SK-N-SH (cell line): Measurements from ENCODE around the gene FAM117B. TPM values are rescaled to one million over a fixed set of nuclear protein-coding genes. Genes with fewer than 3 reads are reported as not detected.

Experiments used
- CTCF ChIA-PET: fragments of 300-600, 350-600 bp; formaldehyde crosslinking; extraction: SDS; loops from one replicate; lab custom pipeline; 2021; lab: Yijun Ruan, JAX
- POLR2A ChIA-PET: fragments of 350-600 bp; sonication (Branson Sonifier 250); formaldehyde crosslinking; extraction: SDS; loops from one replicate; lab custom pipeline; 2020; ENCODE audit warnings: antibody characterized with exemption, inconsistent platforms; lab: Yijun Ruan, JAX
- DNase-seq: peaks from one replicate; pipeline ENCODE4 v3.0.0; 2012
- H2AFZ ChIP-seq: fragments of 200-600 bp; sonication (generic); 2 replicates; pipeline ENCODE4 v1.8.1; 2016; ENCODE audit warnings: antibody characterized with exemption, mild to moderate bottlenecking, low read depth
- H3F3A ChIP-seq: fragments of 200-600 bp; sonication (generic); replicated peaks from 2 replicates; pipeline ENCODE3; 2016; ENCODE audit warnings: antibody characterized with exemption, mild to moderate bottlenecking; ENCODE audit not compliant: insufficient read depth
- H3K27ac ChIP-seq, 2 experiments: fragments of 200-500 bp in 1 of 2; fragments of 200-600 bp in 1 of 2; sonication (Bioruptor generic) in 1 of 2; sonication (generic), shearing (Covaris generic) in 1 of 2; 2 replicates each; pipeline versions ENCODE4 v1.5.1 to v1.6.1; 2014 to 2016; ENCODE audit warnings: low read depth in 2 of 2, inconsistent platforms in 1 of 2, low read length in 1 of 2, mild to moderate bottlenecking in 1 of 2, mixed read lengths in 1 of 2
- H3K27me3 ChIP-seq: fragments of 200-600 bp; sonication (generic), shearing (Covaris generic); 2 replicates; pipeline ENCODE4 v1.6.1; 2016; ENCODE audit warnings: mixed run types; ENCODE audit not compliant: insufficient read depth
- H3K36me3 ChIP-seq, 2 experiments: fragments of 200-500 bp in 1 of 2; fragments of 200-600 bp in 1 of 2; sonication (Bioruptor generic) in 1 of 2; sonication (generic) in 1 of 2; replicated peaks in 1 of 2; 2 replicates each; pipeline versions ENCODE3 to v1.5.1; 2014 to 2016; ENCODE audit warnings: low read length in 1 of 2, mild to moderate bottlenecking in 1 of 2; ENCODE audit not compliant: insufficient read depth in 2 of 2, control insufficient read depth in 1 of 2
- H3K4me1 ChIP-seq, 2 experiments: fragments of 200-500 bp in 1 of 2; fragments of 200-600 bp in 1 of 2; sonication (Bioruptor generic) in 1 of 2; sonication (generic), shearing (Covaris generic) in 1 of 2; 2 replicates each; pipeline versions ENCODE4 v1.5.1 to v1.6.1; 2014 to 2016; ENCODE audit warnings: low read depth in 1 of 2, low read length in 1 of 2, mixed run types in 1 of 2; ENCODE audit not compliant: insufficient read depth in 2 of 2, control insufficient read depth in 1 of 2
- H3K4me2 ChIP-seq: fragments of 200-600 bp; sonication (generic), shearing (Covaris generic); 2 replicates; pipeline ENCODE4 v1.6.1; 2017; ENCODE audit warnings: mixed run types
- H3K4me3 ChIP-seq, 2 experiments: fragments of 200-500 bp in 1 of 2; fragments of 200-600 bp in 1 of 2; sonication (Bioruptor generic) in 1 of 2; sonication (generic), shearing (Covaris generic) in 1 of 2; 2 replicates each; pipeline versions ENCODE4 v1.5.1 to v1.8.1; 2014 to 2016; ENCODE audit warnings: low read depth in 2 of 2, inconsistent platforms in 1 of 2, low read length in 1 of 2, mild to moderate bottlenecking in 1 of 2, mixed read lengths in 1 of 2, moderate library complexity in 1 of 2
- H3K79me2 ChIP-seq: fragments of 200-600 bp; sonication (generic); 2 replicates; pipeline ENCODE4 v1.8.1; 2017; ENCODE audit warnings: mild to moderate bottlenecking; ENCODE audit not compliant: insufficient read depth
- H3K9ac ChIP-seq: fragments of 200-600 bp; sonication (generic); 2 replicates; pipeline ENCODE4 v1.6.1; 2017; ENCODE audit warnings: mixed run types
- H3K9me2 ChIP-seq: fragments of 200-600 bp; sonication (generic); 2 replicates; pipeline ENCODE4 v1.6.1; 2017; ENCODE audit warnings: mixed run types
- H3K9me3 ChIP-seq: fragments of 200-600 bp; sonication (generic); 2 replicates; pipeline ENCODE4 v1.6.1; 2017; ENCODE audit warnings: mixed run types, mild to moderate bottlenecking, moderate library complexity
- H4K20me1 ChIP-seq: fragments of 200-600 bp; sonication (generic); 2 replicates; pipeline ENCODE4 v1.6.1; 2017; ENCODE audit warnings: mild to moderate bottlenecking, mixed run types; ENCODE audit not compliant: insufficient read depth
- ELF1 ChIP-seq: IDR thresholded peaks from 2 replicates; pipeline ENCODE4 v1.4.0; 2012
- EZH2phosphoT487 ChIP-seq: fragments of 200-600 bp; sonication (generic); IDR thresholded peaks from 2 replicates; pipeline ENCODE4 v1.6.1; 2017; ENCODE audit warnings: low read depth, mixed run types, mild to moderate bottlenecking, antibody characterized with exemption, moderate library complexity, borderline replicate concordance
- FOSL2 ChIP-seq: IDR thresholded peaks from 2 replicates; pipeline ENCODE4 v1.4.0; 2012; ENCODE audit warnings: low read depth, mild to moderate bottlenecking, moderate library complexity, borderline replicate concordance
- FOXM1 ChIP-seq: IDR thresholded peaks from 2 replicates; pipeline ENCODE4 v1.4.0; 2012; ENCODE audit warnings: low read depth, mild to moderate bottlenecking
- IRF3 ChIP-seq: fragments of 150-350 bp; IDR thresholded peaks from 2 replicates; pipeline ENCODE4 v1.6.1; 2016; ENCODE audit warnings: mild to moderate bottlenecking, low read depth, low read length
- MXI1 ChIP-seq: IDR thresholded peaks from 2 replicates; pipeline ENCODE4 v1.6.1; 2012; ENCODE audit warnings: mild to moderate bottlenecking, low read depth, low read length, improper control_type of control experiment
- PBX3 ChIP-seq: IDR thresholded peaks from 2 replicates; pipeline ENCODE4; 2012
- POLR2AphosphoS5 ChIP-seq: IDR thresholded peaks from 2 replicates; pipeline ENCODE4 v1.6.1; 2012; ENCODE audit warnings: low read depth, low read length
- RAD21 ChIP-seq: IDR thresholded peaks from 2 replicates; pipeline ENCODE4 v1.6.1; 2012; ENCODE audit warnings: mild to moderate bottlenecking, low read length
- RCOR1 ChIP-seq: fragments of 150-350 bp; IDR thresholded peaks from 2 replicates; pipeline ENCODE4 v1.6.1; 2017; ENCODE audit warnings: antibody characterized with exemption, low read length
- SIN3A ChIP-seq: IDR thresholded peaks from 2 replicates; pipeline ENCODE4 v1.6.1; 2012; ENCODE audit warnings: low read depth, mild to moderate bottlenecking, low read length, moderate library complexity, borderline replicate concordance
- YY1 ChIP-seq: IDR thresholded peaks from 2 replicates; pipeline ENCODE4 v1.4.0; 2012; ENCODE audit warnings: low read depth, mild to moderate bottlenecking
- ZBTB33 ChIP-seq: IDR thresholded peaks from 2 replicates; pipeline ENCODE4 v1.4.0; 2012; ENCODE audit warnings: low read depth, borderline replicate concordance
- WGBS: methylation state at CpG from one replicate; pipeline ENCODE4 v1.1.6; 2017; ENCODE audit warnings: low lambda C conversion rate; 5-methylcytosine and 5-hydroxymethylcytosine counted together
- polyA plus RNA-seq, 3 experiments: library from polyadenylated mRNA; depleted of rRNA; stranded (reverse); fragments of >200 nt; gene quantifications; 2 replicates each; pipeline ENCODE4 v1.2.3, GENCODE V29; 2012

The FAM117B gene
- polyA plus RNA-seq, 1 of the 3 experiments (the other 2 are of a cell fraction): 0.90 TPM

DNA sequence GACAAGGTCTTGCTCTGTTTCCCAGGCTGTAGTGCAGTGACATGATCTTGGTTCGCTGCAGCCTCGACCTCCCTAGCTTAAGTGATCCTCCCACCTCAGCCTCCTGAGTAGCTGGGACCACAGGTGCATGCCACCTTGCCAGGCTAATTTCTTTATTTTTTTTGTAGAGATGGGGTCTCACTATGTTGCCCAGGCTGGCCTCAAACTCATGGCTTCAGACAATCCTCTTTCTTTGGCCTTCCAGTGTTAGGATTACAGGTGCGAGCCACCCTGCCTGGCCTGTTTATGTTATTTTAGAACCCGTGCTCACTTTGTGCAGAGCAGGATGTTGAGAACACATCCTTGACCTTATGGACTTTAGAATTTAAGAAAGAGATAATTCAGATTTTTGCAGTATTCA, 17.4 kb downstream of the FAM117B start:
- Histone ChIP-seq H3K4me2 (no peak overlapping the region), H3K9me2 (no peaks in the 10 kb centered on the region), H3K36me3 (no peaks in the 10 kb centered on the region), H3K4me3 (no peak overlapping the region), H3K79me2 (peaks cover 11% of the 10 kb centered on the region), H2AFZ (no peak overlapping the region), H3K27me3 (no peaks in the 10 kb centered on the region), H4K20me1 (peaks cover 4% of the 10 kb centered on the region; the same call in 1 of the 2 replicates), H3K27ac (no peak overlapping the region), H3K9me3 (no peaks in the 10 kb centered on the region), H3F3A (peaks cover 4% of the 10 kb centered on the region), H3K4me1 (no peaks in the 10 kb centered on the region; a peak in 1 of 4 replicates), H3K9ac (no peak overlapping the region)
- ChIA-PET POLR2A (no interaction called here), CTCF (interaction anchor here (1.4 kb wide), 1 partner anchor 10 kb away, joined by 3 read pairs; no protein-coding TSS in a partner anchor)
- 89% methylated on average over 4 of the region's 4 CpGs for WGBS
- no peak for TF ChIP-seq FOSL2
- no peak for TF ChIP-seq POLR2AphosphoS5
- no peak for TF ChIP-seq RAD21
- no peak for TF ChIP-seq IRF3
- no peak for TF ChIP-seq ELF1
- no peak for TF ChIP-seq MXI1
- TF ChIP-seq EZH2phosphoT487: no peak
- no peak for TF ChIP-seq YY1
- no peak for TF ChIP-seq PBX3
- TF ChIP-seq ZBTB33: no peak
- DNase-seq: no peak

DNA sequence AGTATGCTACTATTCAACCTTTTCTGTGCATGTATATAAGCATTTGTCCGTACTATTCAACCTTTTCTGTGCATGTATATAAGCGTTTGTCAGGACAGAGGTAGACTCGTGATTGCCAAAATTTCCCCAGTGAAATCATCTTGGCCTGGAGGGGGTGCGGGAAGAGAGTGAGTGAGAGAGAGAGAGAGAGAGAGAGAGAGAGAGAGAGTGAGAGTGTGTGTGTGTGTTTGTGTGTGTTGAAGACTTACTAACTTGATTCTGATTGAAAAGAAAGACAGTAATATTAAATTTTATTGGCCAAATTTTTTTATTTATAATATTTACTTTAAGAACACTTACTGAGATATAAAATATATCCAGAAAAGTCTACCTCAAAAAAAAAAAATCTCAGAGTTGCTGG, 19.1 kb downstream of the FAM117B start:
- Histone ChIP-seq H3K36me3 (no peaks in the 10 kb centered on the region), H3K4me2 (no peak overlapping the region), H3K9me3 (no peaks in the 10 kb centered on the region), H3K9me2 (no peaks in the 10 kb centered on the region), H3K79me2 (peaks cover 12% of the 10 kb centered on the region; the same call in 1 of the 2 replicates), H3K4me3 (no peak overlapping the region), H2AFZ (no peak overlapping the region), H3K27ac (no peak overlapping the region), H3K4me1 (no peaks in the 10 kb centered on the region), H3F3A (no peaks in the 10 kb centered on the region), H4K20me1 (no peaks in the 10 kb centered on the region), H3K9ac (no peak overlapping the region), H3K27me3 (no peaks in the 10 kb centered on the region)
- POLR2A ChIA-PET: no interaction called here
- no peak for DNase-seq
- CTCF ChIA-PET: no interaction called here
- WGBS: 94% methylated on average over 4 of the region's 4 CpGs
- TF ChIP-seq FOXM1: no peak
- no peak for TF ChIP-seq SIN3A
- no peak for TF ChIP-seq RCOR1
